ENCODE measurements around the gene CGB1. TPM values are rescaled to one million over a fixed set of nuclear protein-coding genes. Genes with fewer than 3 reads are reported as not detected.
"Not testable (repeated sequence)": the region's sequence is repeated elsewhere in the genome, so short reads cannot be mapped to it uniquely, and the experiment has no call there.

CGB1 gene
- total RNA-seq, 1 experiment from 2014 or later, result not detected

DNA sequence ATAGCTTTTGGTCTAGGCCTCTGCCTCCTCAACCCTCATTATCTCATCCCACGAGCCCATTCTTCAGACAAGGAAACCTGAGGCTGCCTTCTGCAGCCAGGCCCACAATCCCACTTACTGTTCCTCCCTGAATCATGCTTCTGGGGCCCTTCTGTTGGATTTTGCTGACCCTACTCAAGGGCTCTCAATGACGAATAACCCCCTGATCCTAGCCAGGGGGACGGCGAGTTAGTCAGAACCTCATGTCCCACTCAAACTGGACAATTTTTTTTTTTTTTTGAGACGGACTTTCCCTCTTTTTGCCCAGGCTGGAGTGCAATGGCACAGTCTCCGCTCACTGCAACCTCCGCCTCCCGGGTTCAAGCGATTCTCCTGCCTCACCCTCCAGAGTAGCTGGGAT is 14.6 kb downstream of the CGB1 start:
- no peak for DNase-seq (ENCODE audit: low spot score)

DNA sequence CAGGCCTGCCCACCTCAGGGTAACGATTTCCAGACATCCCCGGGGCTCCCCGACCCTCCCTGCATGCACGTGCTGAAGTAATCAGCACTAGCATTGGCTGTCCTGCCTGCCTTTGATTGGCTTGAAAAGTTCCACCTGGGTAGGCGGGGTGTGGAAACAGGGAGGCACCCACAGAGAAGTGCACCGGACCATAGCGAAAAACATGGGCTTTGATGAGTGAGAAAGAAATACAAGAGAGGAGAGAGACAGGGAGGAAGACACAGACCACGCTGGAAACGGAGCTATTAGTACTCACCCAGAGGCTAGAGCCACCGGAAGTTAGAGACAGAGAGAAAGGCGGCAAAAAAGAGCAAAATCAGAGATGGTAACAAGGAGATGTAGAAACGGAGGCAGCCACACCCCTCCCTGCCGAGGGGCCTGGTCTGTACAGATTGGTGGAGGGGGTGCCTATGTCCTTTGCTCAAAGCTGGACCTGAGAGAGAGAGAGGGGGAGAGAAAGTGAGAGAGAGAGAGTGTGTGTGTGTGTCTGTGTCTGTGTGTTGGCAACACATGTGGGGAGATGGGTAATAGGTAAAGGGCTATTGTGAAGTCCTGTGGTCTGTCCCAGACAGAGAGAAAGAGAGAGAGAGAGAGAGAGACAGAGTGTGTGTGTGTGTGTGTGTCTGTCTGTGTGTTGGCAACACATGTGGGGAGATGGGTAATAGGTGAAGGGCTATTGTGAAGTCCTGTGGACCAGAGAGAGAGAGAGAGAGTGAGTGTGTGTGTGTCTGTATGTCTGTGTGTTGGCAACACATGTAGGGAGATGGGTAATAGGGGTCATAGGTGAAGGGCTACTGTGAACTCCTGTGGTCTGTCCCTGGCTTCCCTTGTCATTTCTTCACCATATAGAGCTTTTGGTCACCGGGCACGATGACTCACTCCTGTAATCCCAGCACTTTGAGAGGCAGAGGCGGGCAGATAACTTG is 15.5 kb downstream of the CGB1 start:
- peak; percentile 55 for DNase-seq (ENCODE audit: low spot score)

DNA sequence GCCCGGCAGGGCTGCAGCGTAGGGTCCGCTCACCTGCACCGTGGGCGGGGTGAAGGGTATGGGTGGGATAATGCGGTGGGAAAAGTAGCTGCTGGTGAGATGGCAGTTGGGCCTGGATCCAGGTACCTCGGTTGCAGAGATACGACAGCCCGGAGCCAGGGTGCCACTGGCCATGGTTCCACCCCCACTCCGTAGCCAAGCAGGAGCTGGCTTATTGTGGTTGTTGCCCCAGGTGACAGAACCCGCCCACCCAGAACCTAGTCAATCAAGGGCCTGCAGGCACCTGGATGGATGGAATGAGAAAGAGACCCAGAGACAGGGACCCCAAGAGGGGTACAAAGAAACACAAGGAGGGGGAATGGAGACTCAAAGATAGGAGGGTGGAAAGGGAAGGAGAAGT is 16.4 kb downstream of the CGB1 start:
- no peak for DNase-seq (ENCODE audit: low spot score)

DNA sequence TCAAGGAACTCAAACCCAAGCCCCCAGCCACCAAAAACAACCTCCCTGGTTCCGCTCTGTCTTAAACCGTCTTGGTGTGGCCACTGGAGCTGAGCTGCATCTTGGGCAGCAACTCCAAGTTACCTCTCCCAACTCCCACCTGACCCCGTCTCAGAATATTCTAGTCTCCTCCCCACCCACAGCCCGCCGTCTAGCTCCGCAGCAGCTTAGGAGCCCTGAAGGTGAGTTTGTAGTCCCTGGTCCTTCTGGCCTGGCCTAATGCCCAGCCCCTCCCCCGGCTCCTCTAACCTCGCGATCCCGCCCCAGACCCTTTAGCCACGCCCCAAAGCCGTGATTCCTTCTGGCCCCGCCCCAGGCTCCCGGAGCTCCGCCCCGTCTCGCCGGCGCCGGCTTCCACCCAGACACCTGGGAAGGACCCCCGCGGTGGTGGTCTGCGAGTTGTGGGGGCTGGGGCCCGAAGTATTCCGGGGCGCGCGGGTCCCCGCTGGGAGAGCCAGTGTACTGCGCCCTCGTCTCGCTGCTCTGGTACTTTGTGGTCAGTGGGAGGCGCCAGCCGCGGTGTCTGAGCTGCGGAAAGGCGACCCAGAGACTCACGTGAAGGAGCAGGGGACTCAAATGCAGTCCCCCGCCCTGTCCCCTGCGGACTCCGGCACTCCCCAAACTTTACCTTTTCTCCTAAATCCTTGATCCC is 17.3 kb downstream of the CGB1 start:
- no peak for DNase-seq (ENCODE audit: low spot score)

GRCh38 chr19:49018388-49019241 is 18.1 kb downstream of the CGB1 start:
- DNase-seq (ENCODE audit: low spot score), result not testable (repeated sequence)

GRCh38 chr19:49017666-49018351 is 18.9 kb downstream of the CGB1 start:
- DNase-seq (ENCODE audit: low spot score), result no peak

DNA sequence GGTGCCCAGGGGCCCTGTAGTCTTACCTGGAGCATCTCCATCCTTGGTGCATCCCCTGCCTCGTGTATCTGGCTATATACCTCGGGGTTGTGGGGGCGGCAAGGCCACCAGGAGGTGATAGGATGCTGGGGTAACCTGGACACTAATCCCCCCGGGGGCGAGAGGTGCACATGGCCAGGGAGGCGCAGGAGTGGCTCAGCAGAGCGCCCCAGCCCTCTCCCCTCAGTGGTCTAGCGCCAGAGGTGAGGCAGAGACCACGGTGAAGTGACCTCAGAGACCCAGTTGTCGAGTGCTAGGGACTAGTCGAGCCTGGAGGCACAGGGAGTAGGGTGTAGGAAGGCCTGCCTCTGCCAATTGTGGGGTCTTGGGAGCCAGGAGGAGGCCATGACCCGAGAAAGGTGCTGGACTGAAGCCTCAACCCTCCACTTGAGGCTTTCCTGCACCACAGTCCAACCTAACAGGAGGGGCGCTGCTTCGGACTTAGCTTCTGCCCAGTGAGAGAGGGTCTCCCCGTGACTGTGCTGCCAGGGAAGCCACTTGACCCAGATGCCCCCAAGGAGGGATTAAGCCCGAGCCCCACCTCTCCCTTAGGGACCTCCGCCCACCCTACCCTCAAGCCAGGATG is 19.5 kb downstream of the CGB1 start, which contains the start of gene LHB:
Gene LHB, minus strand, starts transcription at position 51 of the 625 bp plus-strand sequence. Its CDS starts 10 bp downstream, at position 41.
- DNase-seq (ENCODE audit: low spot score), result no peak

GRCh38 chr19:49016067-49016839 is 20.4 kb downstream of the CGB1 start:
- no peak for DNase-seq (ENCODE audit: low spot score)

DNA sequence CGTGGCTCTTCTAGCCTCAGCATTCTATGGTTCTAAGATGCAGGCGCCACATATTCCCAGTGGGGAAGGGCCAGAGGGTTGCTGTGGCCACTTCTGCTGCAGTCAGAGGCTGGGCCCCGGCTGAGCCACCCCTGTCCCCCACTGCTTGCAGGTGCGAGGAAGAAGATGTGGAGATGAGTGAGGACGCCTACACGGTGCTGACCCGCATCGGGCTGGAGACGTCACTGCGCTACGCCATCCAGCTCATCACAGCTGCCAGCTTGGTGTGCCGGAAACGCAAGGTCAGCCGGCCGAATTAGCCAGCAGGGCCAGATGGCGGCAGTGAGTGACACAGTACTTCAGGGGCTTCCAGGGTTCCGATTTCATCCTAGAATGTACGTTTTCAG is 21.8 kb downstream of the CGB1 start:
- DNase-seq (ENCODE audit: low spot score), result no peak

DNA sequence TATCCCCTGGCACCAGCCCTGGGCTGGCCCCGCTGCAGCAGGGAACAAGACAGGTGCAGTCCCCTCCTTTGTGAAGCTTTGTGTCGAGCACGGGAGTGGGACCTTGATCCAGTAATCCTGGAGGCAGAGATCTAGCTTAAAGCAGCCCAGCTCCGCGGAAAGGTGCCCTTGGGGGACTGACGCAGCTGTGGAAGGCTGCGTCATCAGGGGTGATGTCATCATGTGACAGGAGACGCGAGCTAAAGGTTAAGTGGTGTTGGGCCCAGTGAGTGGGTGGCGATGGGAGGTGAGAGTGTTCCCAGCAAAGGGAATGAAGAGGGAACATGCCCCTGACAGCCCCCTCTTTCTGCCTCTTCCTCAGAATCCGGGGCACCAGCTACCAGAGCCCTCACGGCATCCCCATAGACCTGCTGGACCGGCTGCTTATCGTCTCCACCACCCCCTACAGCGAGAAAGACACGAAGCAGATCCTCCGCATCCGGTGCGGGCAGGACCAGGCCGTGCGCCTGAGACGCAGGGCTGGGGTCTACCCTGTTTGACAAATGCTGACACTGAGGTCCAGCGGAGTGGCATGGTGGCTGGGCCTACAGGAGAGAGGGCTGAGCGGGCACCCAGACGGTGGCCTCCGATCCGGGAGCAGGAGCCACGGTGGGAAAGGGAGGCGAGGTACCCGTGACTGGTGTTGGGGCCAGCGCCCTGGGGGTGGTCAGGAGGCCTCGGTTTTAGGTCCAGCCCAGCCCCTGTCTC is 22.4 kb downstream of the CGB1 start:
- no peak for DNase-seq (ENCODE audit: low spot score)

- DNase-seq (ENCODE audit: low spot score), result no peak
These were observed 25.5 kb downstream of the CGB1 start for GRCh38 chr19:49011194-49011593.

- DNase-seq (ENCODE audit: low spot score), result no peak
These were observed 26.2 kb downstream of the CGB1 start for GRCh38 chr19:49010453-49010852.

DNA sequence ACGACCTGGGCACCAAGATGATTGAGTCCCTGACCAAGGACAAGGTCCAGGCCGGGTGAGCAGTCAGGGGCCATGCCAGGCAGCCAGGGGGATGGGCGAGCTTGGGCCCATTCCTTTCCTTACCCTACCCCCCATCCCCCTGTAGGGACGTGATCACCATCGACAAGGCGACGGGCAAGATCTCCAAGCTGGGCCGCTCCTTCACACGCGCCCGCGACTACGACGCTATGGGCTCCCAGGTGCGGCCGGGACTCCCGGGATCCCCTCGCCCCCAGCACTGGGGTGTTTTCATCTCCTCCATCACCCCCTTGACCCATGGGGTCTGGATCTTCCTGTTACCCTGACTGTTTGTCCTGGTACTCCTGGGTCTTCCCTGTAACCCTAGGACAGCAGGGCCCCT is 26.9 kb downstream of the CGB1 start:
- no peak for DNase-seq (ENCODE audit: low spot score)

DNA sequence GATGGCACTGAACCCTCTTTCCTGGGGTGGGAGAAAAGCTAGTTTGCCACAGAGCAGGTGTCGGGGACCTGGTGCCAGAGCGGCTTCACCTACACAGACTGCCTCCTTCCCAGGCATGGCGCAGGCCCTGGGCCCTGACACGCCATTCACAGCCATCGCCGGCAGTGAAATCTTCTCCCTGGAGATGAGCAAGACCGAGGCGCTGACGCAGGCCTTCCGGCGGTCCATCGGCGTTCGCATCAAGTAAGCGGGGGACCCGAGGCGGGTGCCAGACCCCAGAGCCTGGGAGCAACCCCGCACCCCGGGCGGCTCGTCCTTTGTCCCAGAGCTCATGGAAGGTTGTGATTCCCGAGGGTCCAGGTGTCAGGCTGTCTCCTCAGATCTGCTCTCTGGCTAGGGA is 29.8 kb downstream of the CGB1 start:
- DNase-seq (ENCODE audit: low spot score), result no peak

GRCh38 chr19:49004964-49005614 is 31.6 kb downstream of the CGB1 start:
- DNase-seq (ENCODE audit: low spot score), result no peak

GRCh38 chr19:49004133-49004532 is 32.6 kb downstream of the CGB1 start:
- DNase-seq (ENCODE audit: low spot score), result no peak

GRCh38 chr19:48999481-49000325 is 37.0 kb downstream of the CGB1 start:
- DNase-seq (ENCODE audit: low spot score), result peak; percentile 40

GRCh38 chr19:48997972-48998371 is 38.7 kb downstream of the CGB1 start:
- peak; percentile 36 for DNase-seq (ENCODE audit: low spot score)
